Parathyroid adenoma (tissue), 2 donors: Measurements from ENCODE around the gene ARMC2.

Source experiments
- H2AFZ ChIP-seq: fragments of 300-600 bp; sonication (generic); one replicate; pipeline ENCODE4 v1.7.0; 2017; ENCODE audit warnings: antibody characterized with exemption, mild to moderate bottlenecking
- H3K27ac ChIP-seq: fragments of 300-600 bp; sonication (generic); one replicate; pipeline ENCODE4 v1.7.0; 2017
- H3K27me3 ChIP-seq: fragments of 300-600 bp; sonication (generic); one replicate; pipeline ENCODE4 v1.7.0; 2017; ENCODE audit warnings: low read length; ENCODE audit not compliant: control insufficient read depth, insufficient read depth
- H3K36me3 ChIP-seq: fragments of 300-600 bp; sonication (generic); one replicate; pipeline ENCODE4 v1.7.0; 2017; ENCODE audit warnings: low read length; ENCODE audit not compliant: control insufficient read depth, insufficient read depth
- H3K4me1 ChIP-seq: fragments of 300-600 bp; sonication (generic); one replicate; pipeline ENCODE4 v1.7.0; 2017; ENCODE audit warnings: control low read depth
- H3K4me2 ChIP-seq: fragments of 300-600 bp; sonication (generic); one replicate; pipeline ENCODE4 v1.7.0; 2017; ENCODE audit warnings: low read length
- H3K4me3 ChIP-seq: fragments of 300-600 bp; sonication (generic); one replicate; pipeline ENCODE4 v1.7.0; 2017; ENCODE audit warnings: low read depth, low read length
- H3K79me2 ChIP-seq: fragments of 300-600 bp; sonication (generic); one replicate; pipeline ENCODE4 v1.7.0; 2017; ENCODE audit warnings: control low read depth
- H3K9ac ChIP-seq: fragments of 300-600 bp; sonication (generic); one replicate; pipeline ENCODE4 v1.7.0; 2017; ENCODE audit warnings: mild to moderate bottlenecking
- H3K9me3 ChIP-seq: fragments of 300-600 bp; sonication (generic); one replicate; pipeline ENCODE4 v1.7.0; 2017; ENCODE audit warnings: low read length; ENCODE audit not compliant: control insufficient read depth
- CTCF ChIP-seq: fragments of 300-600 bp; sonication (generic); IDR thresholded peaks from one replicate; pipeline ENCODE4 v1.7.0; 2017; ENCODE audit warnings: antibody characterized with exemption, mild to moderate bottlenecking
- donor health status: primary hyperparathyroidism.

Gene ARMC2

GRCh38 chr6:108874470-108875160 lies 26.4 kb downstream of the ARMC2 start:
- no peak for TF ChIP-seq CTCF
- Histone ChIP-seq H3K4me1 (peaks cover 3% of the 10 kb centered on the region), H3K4me3 (no peak overlapping the region), H3K79me2 (no peaks in the 10 kb centered on the region), H3K27ac (peak overlapping the region; percentile 12), H3K36me3 (no peaks in the 10 kb centered on the region), H3K27me3 (no peaks in the 10 kb centered on the region), H3K9me3 (no peaks in the 10 kb centered on the region), H3K4me2 (no peak overlapping the region), H2AFZ (no peak overlapping the region), H3K9ac (no peak overlapping the region)

GRCh38 chr6:108875161-108875555 lies 26.9 kb downstream of the ARMC2 start:
- H3K4me2 ChIP-seq, result no peak overlapping the region
- peaks cover 3% of the 10 kb centered on the region for H3K4me1 ChIP-seq

GRCh38 chr6:108877046-108877751 lies 29.0 kb downstream of the ARMC2 start:
- no peaks in the 10 kb centered on the region for H3K27me3 ChIP-seq
- no peak for TF ChIP-seq CTCF
- H2AFZ ChIP-seq, result peak overlapping the region; percentile 26
- H3K27ac ChIP-seq, result peak overlapping the region; percentile 66
- H3K4me2 ChIP-seq, result peak overlapping the region; percentile 11
- H3K36me3 ChIP-seq, result no peaks in the 10 kb centered on the region
- H3K79me2 ChIP-seq, result no peaks in the 10 kb centered on the region
- H3K9ac ChIP-seq, result no peak overlapping the region
- peaks cover 3% of the 10 kb centered on the region for H3K4me1 ChIP-seq
- H3K4me3 ChIP-seq, result peak overlapping the region; percentile 18
- H3K9me3 ChIP-seq, result no peaks in the 10 kb centered on the region

More at GRCh38 chr6:108875161-108875555, 26.9 kb downstream of the ARMC2 start:
- Histone ChIP-seq H2AFZ (no peak overlapping the region), H3K9ac (no peak overlapping the region), H3K4me3 (no peak overlapping the region), H3K36me3 (no peaks in the 10 kb centered on the region), H3K27ac (no peak overlapping the region), H3K9me3 (no peaks in the 10 kb centered on the region), H3K79me2 (no peaks in the 10 kb centered on the region), H3K27me3 (no peaks in the 10 kb centered on the region)
- TF ChIP-seq CTCF, result no peak

- Histone ChIP-seq H3K27me3 (no peaks in the 10 kb centered on the region), H3K27ac (no peak overlapping the region), H3K79me2 (no peaks in the 10 kb centered on the region), H3K36me3 (no peaks in the 10 kb centered on the region), H2AFZ (no peak overlapping the region), H3K9ac (no peak overlapping the region), H3K4me2 (no peak overlapping the region), H3K9me3 (no peaks in the 10 kb centered on the region), H3K4me3 (no peak overlapping the region), H3K4me1 (peaks cover 3% of the 10 kb centered on the region)
- no peak for TF ChIP-seq CTCF
Measured at GRCh38 chr6:108878942-108879341, 30.7 kb downstream of the ARMC2 start.
